ENCODE results near the gene ANKS1A.

GRCh38 chr6:35014341-35014740 is 125.3 kb downstream of the ANKS1A start:
- TF ChIP-seq CTCF (conservative IDR thresholded peaks at IDR 0.05; ENCODE audit: low read length) (no peak), EZH2phosphoT487 (IDR thresholded peaks at IDR 0.05; ENCODE audit: borderline replicate concordance) (no peak)

All from Loucy (cell line).